Kidney (tissue), 14 donors: ENCODE measurements around the gene FSTL1. TPM values are rescaled to one million over a fixed set of nuclear protein-coding genes. Genes with fewer than 3 reads are reported as not detected.

Experiments
- DNase-seq, 5 donors: peaks; one replicate each; pipeline ENCODE4 v3.0.0-alpha.2; 2013 to 2020
- FAIRE-seq: peaks from 2 replicates; lab custom pipeline; 2012; peaks lifted over from hg19 to GRCh38; lab: Jason Lieb, UNC
- H3K27ac ChIP-seq, 2 donors: one replicate each; pipeline ENCODE4 v1.7.0; 2013; ENCODE audit warnings: low read depth in 2 of 2, low read length in 2 of 2, inconsistent platforms in 1 of 2
- H3K27me3 ChIP-seq: one replicate; pipeline ENCODE4 v1.7.1; 2013; ENCODE audit warnings: low read length, inconsistent platforms; ENCODE audit not compliant: control insufficient read depth, insufficient read depth
- H3K36me3 ChIP-seq, 3 donors: one replicate each; pipeline versions ENCODE4 v1.7.0 to v1.7.1; 2013; ENCODE audit warnings: low read length in 3 of 3, control low read depth in 1 of 3, inconsistent platforms in 1 of 3; ENCODE audit not compliant: insufficient read depth in 3 of 3, control insufficient read depth in 2 of 3
- H3K4me1 ChIP-seq, 3 donors: one replicate each; pipeline versions ENCODE4 v1.7.0 to v1.7.1; 2013; ENCODE audit warnings: low read length in 3 of 3, inconsistent platforms in 1 of 3, low read depth in 1 of 3; ENCODE audit not compliant: control insufficient read depth in 2 of 3, insufficient read depth in 2 of 3
- H3K4me3 ChIP-seq, 3 donors: one replicate each; pipeline versions ENCODE4 v1.7.0 to v1.8.1; 2013; ENCODE audit warnings: low read length in 3 of 3, control low read depth in 1 of 3, inconsistent platforms in 1 of 3
- H3K9ac ChIP-seq, 3 donors: one replicate each; pipeline versions ENCODE4 v1.7.0 to v1.7.1; 2013; ENCODE audit warnings: low read length in 3 of 3, control low read depth in 1 of 3, inconsistent platforms in 1 of 3
- H3K9me3 ChIP-seq, 3 donors: one replicate each; pipeline versions ENCODE4 v1.7.0 to v1.7.1; 2013; ENCODE audit warnings: low read length in 3 of 3, control low read depth in 1 of 3, inconsistent platforms in 1 of 3; ENCODE audit not compliant: control insufficient read depth in 2 of 3, insufficient read depth in 1 of 3
- intact Hi-C: fragments of 100-400 bp; cut with DNase I; formaldehyde crosslinking; loops from one replicate; pipeline ENCODE4 v1.11.1; 2022
- polyA plus RNA-seq: library from polyadenylated mRNA; stranded (reverse); fragments of 350-450 nt; fragmentation: Illumina TruSeq; extraction: RNeasy Lipid Tissue Mini Kit (QIAGEN cat#74804); gene quantifications from one replicate; pipeline ENCODE4 v1.2.3, GENCODE V29; 2014; ENCODE audit warnings: low read depth, low replicate concordance; ENCODE audit not compliant: insufficient read depth
- total RNA-seq: library from RNA; stranded (reverse); fragmentation: NEBNext Ultra II Directional; extraction: Animal tissue kit (Norgen Biotek cat#: 25700); gene quantifications from one replicate; pipeline ENCODE4 v1.2.1, GENCODE V29; 2021
- TF ChIP-seq, protein P1 (sequence below): IDR thresholded peaks from 3 replicates; pipeline ENCODE4 v1.5.1; 2012; ENCODE audit warnings: mild to moderate bottlenecking, moderate library complexity, borderline replicate concordance; ENCODE audit not compliant: insufficient read depth; ENCODE audit errors: extremely low read depth
- donor health status: control.
- donor health status: control.
- donor health status: control.
- donor health status: control.
- donor health status: control.
- donor health status: DM: yes; HTN: yes; CAD: no.
- donor health status: Normal renal cell carcinoma (clear cell type).

The FSTL1 gene
- total and polyA plus RNA-seq, 2 donors from 2014 or later, result 31.1 to 193 TPM

DNA sequence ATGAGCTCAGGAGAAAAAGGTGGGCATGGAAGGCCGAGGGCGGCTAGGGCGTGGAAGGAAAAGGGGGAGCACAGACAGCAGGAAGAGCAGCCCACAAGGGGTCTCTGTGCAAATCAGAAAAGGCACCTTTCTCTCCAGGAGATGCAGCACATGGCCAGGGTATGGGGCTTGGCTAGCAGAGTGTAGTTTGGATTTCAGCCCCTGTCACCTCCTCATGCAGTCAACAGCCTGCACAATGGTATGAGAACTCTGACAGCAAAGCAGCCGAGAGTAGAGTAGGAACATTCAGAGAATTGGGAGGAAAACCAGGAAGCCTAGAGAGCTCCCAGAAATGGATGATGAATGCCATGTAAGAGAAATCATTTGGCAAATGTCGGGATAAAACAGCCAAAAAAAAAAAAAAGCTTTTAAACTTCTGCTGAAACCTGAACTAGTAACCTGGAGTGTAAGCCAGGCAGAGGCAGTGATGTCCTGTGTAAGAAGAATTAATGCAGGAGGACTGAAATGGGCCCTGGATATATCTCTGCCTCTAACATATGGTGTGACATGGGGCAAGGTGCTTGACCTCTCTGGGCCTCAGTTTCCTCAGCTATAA, 25.7 kb downstream of the FSTL1 start:
- Histone ChIP-seq H3K9me3 (no peaks in the 10 kb centered on the region), H3K36me3 (peaks cover 0 to 3% (median 0%) of the 10 kb centered on the region in 3 donors), H3K4me3 (no peak overlapping the region), H3K9ac (no peak overlapping the region), H3K4me1 (peaks cover 2 to 22% (median 5%) of the 10 kb centered on the region in 3 donors), H3K27ac (no peak overlapping the region), H3K27me3 (no peaks in the 10 kb centered on the region)
- DNase-seq (no peak), FAIRE-seq (no peak)
- intact Hi-C loops, result no loop called here
- TF ChIP-seq, protein P1, sequence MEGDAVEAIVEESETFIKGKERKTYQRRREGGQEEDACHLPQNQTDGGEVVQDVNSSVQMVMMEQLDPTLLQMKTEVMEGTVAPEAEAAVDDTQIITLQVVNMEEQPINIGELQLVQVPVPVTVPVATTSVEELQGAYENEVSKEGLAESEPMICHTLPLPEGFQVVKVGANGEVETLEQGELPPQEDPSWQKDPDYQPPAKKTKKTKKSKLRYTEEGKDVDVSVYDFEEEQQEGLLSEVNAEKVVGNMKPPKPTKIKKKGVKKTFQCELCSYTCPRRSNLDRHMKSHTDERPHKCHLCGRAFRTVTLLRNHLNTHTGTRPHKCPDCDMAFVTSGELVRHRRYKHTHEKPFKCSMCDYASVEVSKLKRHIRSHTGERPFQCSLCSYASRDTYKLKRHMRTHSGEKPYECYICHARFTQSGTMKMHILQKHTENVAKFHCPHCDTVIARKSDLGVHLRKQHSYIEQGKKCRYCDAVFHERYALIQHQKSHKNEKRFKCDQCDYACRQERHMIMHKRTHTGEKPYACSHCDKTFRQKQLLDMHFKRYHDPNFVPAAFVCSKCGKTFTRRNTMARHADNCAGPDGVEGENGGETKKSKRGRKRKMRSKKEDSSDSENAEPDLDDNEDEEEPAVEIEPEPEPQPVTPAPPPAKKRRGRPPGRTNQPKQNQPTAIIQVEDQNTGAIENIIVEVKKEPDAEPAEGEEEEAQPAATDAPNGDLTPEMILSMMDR, result no peak

DNA sequence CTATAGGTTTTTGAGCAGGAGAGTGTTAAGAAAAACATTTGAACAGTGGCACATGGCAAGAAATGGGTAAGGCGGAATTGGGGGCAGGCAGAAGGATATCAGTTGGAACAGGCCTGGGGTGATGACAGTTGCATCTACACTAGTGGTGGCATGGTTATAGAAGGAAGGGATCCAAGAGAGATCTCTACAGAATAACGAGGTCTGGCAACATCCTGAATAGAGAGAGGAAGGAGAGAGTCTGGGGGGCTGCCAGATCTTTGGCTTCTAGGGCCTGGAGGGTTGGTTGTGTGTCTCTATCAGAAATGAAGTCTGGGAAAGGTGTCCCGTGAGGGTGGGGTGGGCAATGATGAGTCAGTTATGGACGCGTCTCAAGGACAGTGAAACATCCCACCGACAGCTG, 26.3 kb downstream of the FSTL1 start:
- Histone ChIP-seq H3K9ac (no peak overlapping the region), H3K27me3 (no peaks in the 10 kb centered on the region), H3K27ac (no peak overlapping the region), H3K36me3 (peaks cover 0 to 3% (median 0%) of the 10 kb centered on the region in 3 donors), H3K4me3 (no peak overlapping the region), H3K4me1 (peaks cover 2 to 20% (median 5%) of the 10 kb centered on the region in 3 donors), H3K9me3 (no peaks in the 10 kb centered on the region)
- DNase-seq, result no peak
- TF ChIP-seq, protein P1, result no peak
- intact Hi-C loops, result no loop called here
- FAIRE-seq, result no peak

DNA sequence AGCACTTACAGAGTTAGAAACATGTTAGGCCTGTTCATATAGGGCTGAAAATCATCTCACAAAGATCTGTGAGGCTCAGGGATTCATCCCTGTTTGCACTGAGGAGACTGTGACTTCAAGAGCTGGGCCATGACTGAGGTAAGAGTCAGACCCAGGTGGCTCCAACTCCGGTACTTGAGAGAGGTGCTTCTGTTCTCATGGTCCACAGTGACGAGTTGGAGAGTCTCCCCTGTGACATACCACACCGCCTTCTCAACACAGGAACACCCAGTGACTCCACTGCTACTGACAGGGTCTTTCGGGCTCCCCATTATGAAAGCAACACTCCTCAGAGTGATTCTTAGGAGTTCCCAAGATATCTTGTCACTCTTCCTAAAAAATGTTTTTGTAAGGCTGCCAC, 27.4 kb downstream of the FSTL1 start:
- Histone ChIP-seq H3K4me1 (peaks cover 0 to 21% (median 5%) of the 10 kb centered on the region in 3 donors), H3K4me3 (no peak overlapping the region), H3K27ac (no peak overlapping the region), H3K27me3 (no peaks in the 10 kb centered on the region), H3K9me3 (no peaks in the 10 kb centered on the region), H3K36me3 (no peaks in the 10 kb centered on the region), H3K9ac (no peak overlapping the region)
- TF ChIP-seq, protein P1, result no peak
- intact Hi-C loops, result no loop called here
- FAIRE-seq (no peak), DNase-seq (no peak)
